ENCODE measurements around the gene PIK3C2B. TPM values are rescaled to one million over a fixed set of nuclear protein-coding genes. Genes with fewer than 3 reads are reported as not detected.

Gene PIK3C2B
- total and polyA plus RNA-seq, 7 donors = 9.2 to 47.6 (median 17.1) TPM

GRCh38 chr1:204476563-204476962 lies 18.0 kb downstream of the PIK3C2B start:
- 76 to 80% methylated on average over 5 of the region's 5 CpGs for WGBS, 2 donors
- H3K4me3 ChIP-seq = no peak overlapping the region
- no peaks in the 10 kb centered on the region for H3K36me3 ChIP-seq
- no peak overlapping the region for H3K27ac ChIP-seq
- intact Hi-C loops (cut with DNase I) = no loop called here
- H3K4me1 ChIP-seq = peaks cover 0 to 63% (median 57%) of the 10 kb centered on the region in 4 donors
- TF ChIP-seq EP300 (IDR thresholded peaks at IDR 0.05) = no peak
- no peak for TF ChIP-seq POLR2A (IDR thresholded peaks at IDR 0.05)
- TF ChIP-seq POLR2AphosphoS5 (IDR thresholded peaks at IDR 0.05) = no peak
- TF ChIP-seq, protein P1, sequence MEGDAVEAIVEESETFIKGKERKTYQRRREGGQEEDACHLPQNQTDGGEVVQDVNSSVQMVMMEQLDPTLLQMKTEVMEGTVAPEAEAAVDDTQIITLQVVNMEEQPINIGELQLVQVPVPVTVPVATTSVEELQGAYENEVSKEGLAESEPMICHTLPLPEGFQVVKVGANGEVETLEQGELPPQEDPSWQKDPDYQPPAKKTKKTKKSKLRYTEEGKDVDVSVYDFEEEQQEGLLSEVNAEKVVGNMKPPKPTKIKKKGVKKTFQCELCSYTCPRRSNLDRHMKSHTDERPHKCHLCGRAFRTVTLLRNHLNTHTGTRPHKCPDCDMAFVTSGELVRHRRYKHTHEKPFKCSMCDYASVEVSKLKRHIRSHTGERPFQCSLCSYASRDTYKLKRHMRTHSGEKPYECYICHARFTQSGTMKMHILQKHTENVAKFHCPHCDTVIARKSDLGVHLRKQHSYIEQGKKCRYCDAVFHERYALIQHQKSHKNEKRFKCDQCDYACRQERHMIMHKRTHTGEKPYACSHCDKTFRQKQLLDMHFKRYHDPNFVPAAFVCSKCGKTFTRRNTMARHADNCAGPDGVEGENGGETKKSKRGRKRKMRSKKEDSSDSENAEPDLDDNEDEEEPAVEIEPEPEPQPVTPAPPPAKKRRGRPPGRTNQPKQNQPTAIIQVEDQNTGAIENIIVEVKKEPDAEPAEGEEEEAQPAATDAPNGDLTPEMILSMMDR (IDR thresholded peaks at IDR 0.05) = no peak
- H3K9me3 ChIP-seq = no peaks in the 10 kb centered on the region
- H3K27me3 ChIP-seq = no peaks in the 10 kb centered on the region
- no peak for DNase-seq

- Histone ChIP-seq H3K9me3 (no peaks in the 10 kb centered on the region), H3K36me3 (no peaks in the 10 kb centered on the region), H3K4me3 (no peak overlapping the region), H3K27ac (no peak overlapping the region), H3K4me1 (peaks cover 0 to 57% (median 50%) of the 10 kb centered on the region in 4 donors), H3K27me3 (no peaks in the 10 kb centered on the region)
- TF ChIP-seq POLR2A (IDR thresholded peaks at IDR 0.05) = no peak
- TF ChIP-seq POLR2AphosphoS5 (IDR thresholded peaks at IDR 0.05) = no peak
- TF ChIP-seq EP300 (IDR thresholded peaks at IDR 0.05) = no peak
- TF ChIP-seq, protein P1 (IDR thresholded peaks at IDR 0.05) = no peak
- no peak for DNase-seq
- intact Hi-C loops (cut with DNase I) = no loop called here
- WGBS, 2 donors = 75 to 84% methylated on average over 9 of the region's 9 CpGs
These were observed 18.8 kb downstream of the PIK3C2B start for GRCh38 chr1:204475656-204476432.

- no peak for DNase-seq
- no peaks in the 10 kb centered on the region for H3K9me3 ChIP-seq
- H3K4me3 ChIP-seq = no peak overlapping the region
- H3K4me1 ChIP-seq = peaks cover 0 to 34% (median 27%) of the 10 kb centered on the region in 4 donors
- no peak overlapping the region for H3K27ac ChIP-seq
- WGBS, 2 donors = 87 to 95% methylated on average over 1 of the region's 1 CpG
- intact Hi-C loops (cut with DNase I) = no loop called here
- no peaks in the 10 kb centered on the region for H3K27me3 ChIP-seq
- TF ChIP-seq POLR2A (IDR thresholded peaks at IDR 0.05) (no peak), EP300 (IDR thresholded peaks at IDR 0.05) (no peak), POLR2AphosphoS5 (IDR thresholded peaks at IDR 0.05) (no peak)
- TF ChIP-seq, protein P1 (IDR thresholded peaks at IDR 0.05) = no peak
- H3K36me3 ChIP-seq = peaks cover 0 to 11% (median 6%) of the 10 kb centered on the region in 4 donors
These were observed 21.1 kb downstream of the PIK3C2B start for GRCh38 chr1:204473400-204473965.

DNA sequence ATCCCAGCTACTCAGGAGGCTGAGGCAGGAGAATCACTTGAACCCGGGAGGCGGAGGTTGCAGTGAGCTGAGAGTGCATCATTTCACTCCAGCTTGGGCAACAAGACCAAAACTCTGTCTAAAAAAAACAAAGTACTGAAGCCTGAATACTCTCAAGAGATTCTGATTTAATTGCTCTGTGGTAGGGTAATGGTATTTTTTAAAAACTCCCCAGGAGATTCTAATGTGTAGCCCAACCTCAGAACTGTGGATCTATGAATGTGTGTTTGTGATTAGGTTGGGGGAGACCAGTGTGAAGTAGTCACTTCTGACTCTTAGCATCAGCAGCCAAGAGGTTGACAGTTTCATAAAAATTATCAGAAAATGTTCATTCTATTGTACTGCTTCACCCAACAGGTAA lies 21.9 kb downstream of the PIK3C2B start:
- no peak for DNase-seq
- 94 to 96% methylated on average over 2 of the region's 2 CpGs for WGBS, 2 donors
- Histone ChIP-seq H3K4me1 (peaks cover 0 to 25% (median 19%) of the 10 kb centered on the region in 4 donors), H3K27ac (no peak overlapping the region), H3K27me3 (no peaks in the 10 kb centered on the region), H3K9me3 (no peaks in the 10 kb centered on the region), H3K36me3 (peaks cover 0 to 18% (median 8%) of the 10 kb centered on the region in 4 donors), H3K4me3 (no peak overlapping the region)
- intact Hi-C loops (cut with DNase I) = no loop called here
- TF ChIP-seq EP300 (IDR thresholded peaks at IDR 0.05) (no peak), POLR2AphosphoS5 (IDR thresholded peaks at IDR 0.05) (no peak), POLR2A (IDR thresholded peaks at IDR 0.05) (no peak)
- TF ChIP-seq, protein P1 (IDR thresholded peaks at IDR 0.05) = no peak

Data from sigmoid colon (tissue), 7 donors.